Measurements from ENCODE around the gene CRYBG2.
A peak's percentile ranks its signal among the peaks of the same experiment; 100 is the strongest.
"Not testable (repeated sequence)": the region's sequence is repeated elsewhere in the genome, so short reads cannot be mapped to it uniquely, and the experiment has no call there.

CRYBG2 gene

GRCh38 chr1:26350701-26351589, 3.0 kb downstream of the CRYBG2 start:
- no peak for DNase-seq (ENCODE audit: low read depth in 2 of 2)

GRCh38 chr1:26350343-26350700, 3.6 kb downstream of the CRYBG2 start:
- DNase-seq (ENCODE audit: low read depth in 2 of 2) = no peak

- no peak for DNase-seq (ENCODE audit: low read depth in 2 of 2)
Measured at GRCh38 chr1:26349877-26350244, 4.1 kb downstream of the CRYBG2 start.

GRCh38 chr1:26349188-26349876, 4.6 kb downstream of the CRYBG2 start:
- no peak for DNase-seq (ENCODE audit: low read depth in 2 of 2)

DNA sequence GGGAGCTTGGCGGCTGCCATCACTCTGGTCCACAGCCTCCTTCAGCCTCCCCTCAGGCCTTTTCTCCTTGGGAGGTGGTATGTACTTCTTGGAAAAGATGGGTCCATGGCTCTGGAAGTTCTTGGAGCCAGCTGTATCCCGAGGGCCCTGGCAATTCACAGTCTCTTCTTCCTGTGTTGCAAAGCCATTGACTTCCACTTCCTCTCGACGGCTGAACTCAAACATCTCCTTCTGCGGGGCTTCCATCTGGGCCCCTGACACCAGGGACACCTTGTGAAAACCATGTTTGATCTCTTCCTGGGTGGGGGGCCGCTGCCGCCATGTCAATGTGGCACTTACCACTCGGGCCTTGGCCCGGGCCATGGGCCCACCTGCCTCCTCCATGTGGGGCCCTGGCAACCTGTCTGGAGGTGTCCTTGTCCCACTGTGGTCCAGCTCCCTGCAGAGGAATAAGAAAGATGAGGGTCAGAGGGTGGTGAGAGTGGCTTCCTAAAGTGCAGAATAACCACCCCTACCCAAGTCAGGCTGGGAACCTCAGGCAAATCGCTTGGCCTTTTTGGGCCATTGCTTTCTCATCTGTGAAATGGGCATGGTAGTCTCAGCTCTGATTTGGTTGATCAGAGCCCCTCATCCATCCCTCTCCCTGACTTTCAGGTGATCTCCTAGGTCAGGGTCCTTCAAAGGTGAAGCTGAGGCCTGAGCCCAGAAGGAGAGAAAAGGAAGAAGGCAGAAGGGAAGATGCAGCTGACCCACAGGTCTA, 7.5 kb downstream of the CRYBG2 start:
- no peak for DNase-seq (ENCODE audit: low read depth in 2 of 2)

DNA sequence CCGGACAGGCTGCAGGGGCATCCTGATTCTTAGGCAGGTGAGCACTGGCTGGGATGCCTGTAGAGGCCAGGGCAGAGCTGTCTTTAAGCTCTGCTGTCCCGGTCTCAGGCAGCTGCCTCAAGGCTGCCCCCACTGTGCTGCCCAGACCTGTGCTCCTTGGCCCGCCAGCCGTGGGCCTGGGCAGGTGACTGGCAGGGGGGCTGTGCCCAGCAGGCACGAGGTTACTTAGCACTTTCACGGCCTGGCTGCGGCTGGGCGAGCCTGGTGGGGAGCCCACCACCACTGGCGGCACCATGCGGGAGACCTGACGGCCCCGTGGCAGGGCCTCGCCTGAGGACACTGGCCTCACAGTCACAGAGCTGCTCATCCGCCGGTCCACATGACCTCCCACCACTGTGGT, 8.2 kb downstream of the CRYBG2 start:
- no peak for DNase-seq (ENCODE audit: low read depth in 2 of 2)

DNA sequence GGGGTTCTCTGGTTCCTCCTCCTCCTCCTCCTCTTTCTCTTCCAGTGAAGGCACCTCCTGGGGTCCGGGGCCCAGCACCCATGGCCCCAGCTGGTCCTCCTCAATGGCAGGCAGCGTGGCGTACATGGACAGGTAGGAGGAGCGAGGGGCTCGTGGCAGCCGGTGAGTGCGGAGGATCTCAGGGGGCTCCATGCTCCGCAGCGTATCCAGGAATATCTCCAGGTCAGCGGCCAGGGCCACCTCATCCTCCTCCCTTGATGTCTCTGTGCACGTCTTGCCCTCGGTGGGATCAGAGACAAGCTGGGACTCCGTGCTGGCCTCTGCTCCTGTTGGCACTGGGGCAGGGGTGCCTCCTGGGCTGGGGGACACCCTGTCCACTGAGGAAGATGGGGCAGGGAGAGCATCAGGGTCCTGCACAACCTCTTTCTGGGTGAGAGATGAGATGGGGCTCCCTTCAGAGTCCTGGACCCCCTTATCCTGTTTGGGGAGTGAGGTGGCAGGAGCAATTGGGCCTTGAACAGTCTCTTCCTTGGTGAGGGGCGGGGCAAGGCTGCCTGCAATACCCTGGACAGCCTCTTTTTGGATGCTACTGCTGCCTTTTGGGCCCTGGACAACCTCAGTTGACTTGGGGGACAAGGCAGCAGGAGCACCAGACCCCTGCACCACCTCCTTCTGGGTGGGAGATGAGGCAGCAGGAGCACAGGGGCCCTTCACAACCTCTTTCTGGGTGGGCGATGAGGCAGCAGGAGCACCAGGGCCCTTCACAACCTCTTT, 9.6 kb downstream of the CRYBG2 start:
- DNase-seq (ENCODE audit: low read depth in 2 of 2) = no peak

DNA sequence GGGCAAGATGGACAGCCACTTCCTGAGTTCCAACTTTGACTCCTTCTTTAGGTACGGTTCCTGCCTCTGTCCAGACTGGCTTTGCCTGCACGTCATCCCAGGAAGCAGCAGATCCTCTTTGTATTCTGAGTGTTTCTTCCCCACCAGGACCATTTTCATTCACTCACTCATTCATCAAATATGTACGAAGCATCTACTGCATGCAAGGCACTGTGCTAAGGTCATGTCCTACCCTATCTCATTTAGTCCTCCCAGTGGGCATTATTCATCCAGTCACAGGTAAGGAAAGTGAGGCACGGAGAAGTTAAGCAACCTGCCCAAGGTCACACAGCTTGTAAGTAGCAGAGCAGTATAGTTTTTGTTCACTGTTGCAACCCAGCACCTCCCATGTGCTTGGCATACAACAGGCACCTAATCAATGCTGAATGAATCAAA, 13.9 kb downstream of the CRYBG2 start:
- no peak for DNase-seq (ENCODE audit: low read depth in 2 of 2)

DNA sequence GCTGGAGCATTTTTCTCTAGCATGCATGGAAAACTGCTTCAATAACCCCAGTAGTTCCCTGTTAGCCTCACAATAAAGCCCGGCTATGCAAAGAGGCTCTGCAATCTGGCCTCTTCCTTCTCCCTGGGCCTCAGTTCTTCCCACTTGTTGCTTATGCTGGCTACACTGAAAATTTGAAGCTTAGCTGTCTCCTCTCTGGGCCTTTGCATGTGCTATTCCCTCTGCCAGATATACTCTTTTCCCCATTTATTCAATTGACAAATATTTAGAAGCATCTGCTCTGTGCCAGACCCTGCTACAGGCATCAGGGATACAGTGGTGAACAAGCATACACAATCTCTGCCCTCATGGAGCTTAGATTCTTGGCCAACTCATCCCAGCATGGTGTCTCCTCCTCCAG, 15.3 kb downstream of the CRYBG2 start:
- DNase-seq (ENCODE audit: low read depth in 2 of 2) = no peak

- DNase-seq (ENCODE audit: low read depth in 2 of 2) = no peak
Measured at GRCh38 chr1:26337625-26338024, 16.3 kb downstream of the CRYBG2 start.

DNA sequence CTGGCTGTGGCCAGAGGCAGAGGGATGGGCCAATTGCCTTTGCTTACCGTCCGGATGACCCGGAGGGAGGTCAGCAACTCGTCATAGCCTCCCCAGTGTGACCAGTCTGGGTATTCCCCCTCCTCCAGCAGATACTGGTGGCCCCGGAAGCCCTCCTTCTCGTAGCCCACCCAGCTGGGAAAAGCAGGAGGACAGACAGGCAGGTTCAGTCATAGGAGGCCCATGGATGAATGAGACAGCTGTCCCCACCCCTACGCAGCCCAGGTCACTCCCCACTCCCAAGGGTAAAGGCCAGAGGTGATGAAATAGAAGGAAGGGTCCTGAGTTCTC, 16.8 kb downstream of the CRYBG2 start:
- no peak for DNase-seq (ENCODE audit: low read depth in 2 of 2)

- DNase-seq (ENCODE audit: low read depth in 2 of 2) = peak; percentile 64 to 77
Measured at GRCh38 chr1:26336477-26337205, 17.3 kb downstream of the CRYBG2 start.

DNA sequence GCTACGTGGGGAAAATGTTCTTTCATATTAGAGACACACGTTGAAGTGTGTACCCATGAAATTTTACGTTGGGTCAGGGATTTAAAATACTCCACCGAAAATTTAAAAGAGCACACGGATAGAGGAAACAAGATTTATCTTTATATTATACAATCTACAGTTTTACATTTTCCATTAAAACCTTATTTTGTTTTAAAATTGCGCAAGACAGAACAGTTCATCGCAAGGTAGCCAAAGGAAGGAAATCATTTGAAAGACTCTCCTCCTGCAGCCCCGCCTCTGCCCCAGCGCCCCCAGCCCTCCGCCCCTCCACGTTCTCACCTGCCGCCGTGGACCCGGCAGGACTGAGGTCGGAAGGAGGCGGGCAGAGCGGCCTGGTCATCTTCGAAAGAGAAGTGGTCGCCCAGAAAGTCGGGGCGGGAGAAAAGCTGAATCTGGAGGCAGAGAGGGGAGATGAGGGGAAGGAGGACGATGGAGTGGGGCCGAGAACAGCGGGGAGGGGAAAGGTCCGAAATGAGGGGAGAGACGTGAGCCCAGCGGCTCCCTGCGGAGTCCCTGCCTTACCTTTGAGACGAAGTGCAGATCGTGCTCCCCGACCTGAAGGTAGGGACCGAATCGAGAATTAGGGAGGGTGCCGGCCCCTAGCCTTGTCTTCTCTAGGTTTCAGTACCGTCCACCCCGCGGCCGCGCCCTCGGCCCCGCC, 18.0 kb downstream of the CRYBG2 start:
- no peak for DNase-seq (ENCODE audit: low read depth in 2 of 2)

DNA sequence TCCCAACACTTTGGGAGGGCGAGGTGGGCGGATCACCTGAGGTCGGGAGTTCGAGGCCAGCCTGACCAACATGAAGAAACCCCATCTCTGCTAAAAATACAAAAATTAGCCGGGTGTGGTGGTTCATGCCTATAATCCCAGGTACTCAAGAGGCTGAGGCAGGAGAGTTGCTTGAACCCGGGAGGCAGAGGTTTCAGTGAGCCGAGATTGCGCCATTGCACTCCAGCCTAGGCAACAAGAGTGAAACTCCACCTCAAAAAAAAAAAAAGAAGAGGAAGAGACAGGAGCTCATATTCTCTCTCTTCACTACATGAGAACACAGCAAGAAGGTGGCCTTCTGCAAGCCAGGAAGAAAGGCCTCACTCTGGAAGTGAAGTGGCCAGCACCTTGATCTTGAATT, 20.6 kb downstream of the CRYBG2 start:
- DNase-seq (ENCODE audit: low read depth in 2 of 2) = not testable (repeated sequence)

- DNase-seq (ENCODE audit: low read depth in 2 of 2) = no peak
Measured at GRCh38 chr1:26330276-26330675, 23.7 kb downstream of the CRYBG2 start.

GRCh38 chr1:26329380-26329779, 24.6 kb downstream of the CRYBG2 start:
- not testable (repeated sequence) for DNase-seq (ENCODE audit: low read depth in 2 of 2)

DNA sequence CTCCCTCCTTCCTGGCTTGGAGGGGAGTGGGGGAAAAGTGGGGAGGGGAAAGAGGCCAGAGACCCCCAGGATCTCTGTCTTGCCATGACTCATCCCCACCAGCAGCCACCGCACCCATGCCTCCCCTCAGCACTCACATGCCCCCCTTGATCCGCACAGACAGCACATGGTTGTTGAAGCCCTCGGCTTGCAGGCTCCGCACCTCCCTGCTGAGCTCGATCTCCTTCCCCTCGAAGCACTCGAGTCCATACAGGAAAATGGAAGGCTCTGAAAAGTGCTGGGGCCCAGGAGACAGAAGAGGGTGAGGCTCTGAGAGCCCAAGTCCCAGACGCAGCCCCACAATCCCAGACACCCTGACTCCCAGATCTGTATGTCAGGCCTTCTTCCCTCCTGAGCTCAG, 25.3 kb downstream of the CRYBG2 start:
- DNase-seq (ENCODE audit: low read depth in 2 of 2) = no peak

DNA sequence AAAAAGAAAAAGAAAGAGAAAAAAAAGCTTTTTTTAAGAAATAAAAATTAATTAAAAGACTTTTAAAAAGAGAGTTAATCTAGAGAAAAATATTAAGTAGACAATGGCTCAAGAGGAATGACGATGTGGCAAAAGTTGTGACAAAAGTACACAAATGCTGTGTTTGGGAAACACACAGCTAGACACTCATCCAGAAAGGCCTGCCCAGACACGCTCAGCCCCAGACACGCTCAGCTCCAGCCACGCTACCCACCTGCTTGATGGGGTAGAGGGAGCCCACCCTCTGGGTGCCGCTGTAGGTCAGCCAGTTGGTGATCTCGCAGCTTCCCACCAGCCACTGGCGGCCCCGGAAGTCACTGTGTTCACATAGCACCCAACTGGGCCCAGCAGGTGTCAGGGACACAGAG, 26.0 kb downstream of the CRYBG2 start:
- DNase-seq (ENCODE audit: low read depth in 2 of 2) = no peak

GRCh38 chr1:26324550-26324949, 29.4 kb downstream of the CRYBG2 start:
- no peak for DNase-seq (ENCODE audit: low read depth in 2 of 2)

GRCh38 chr1:26323382-26323781, 30.5 kb downstream of the CRYBG2 start:
- no peak for DNase-seq (ENCODE audit: low read depth in 2 of 2)

DNA sequence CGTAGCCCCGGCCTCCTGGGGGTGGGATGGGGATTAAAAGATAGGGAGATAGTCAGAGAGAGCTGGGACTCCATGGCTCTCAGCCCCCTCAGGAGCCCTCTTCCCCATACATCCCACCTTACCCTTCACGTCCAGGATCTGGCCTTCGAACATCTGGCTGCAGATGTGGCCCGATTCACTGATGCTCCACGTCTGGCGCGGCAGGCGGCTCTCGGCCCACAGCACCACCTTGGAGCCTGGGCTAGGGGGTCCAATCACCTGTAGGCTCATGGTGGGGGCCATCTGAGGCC, 31.9 kb downstream of the CRYBG2 start:
- DNase-seq (ENCODE audit: low read depth in 2 of 2) = no peak

All from stimulated activated CD8-positive, alpha-beta memory T cell treated with anti-CD3 and anti-CD28 coated beads, Interleukin-7, amount 100 ng/mL, for 1 hour (primary cell).